ENCODE data around the gene NAV1. TPM values are rescaled to one million over a fixed set of nuclear protein-coding genes. Genes with fewer than 3 reads are reported as not detected.

NAV1 gene
- total RNA-seq, 4 donors from 2014 or later, result 22.9 to 49.2 (median 34.2) TPM

GRCh38 chr1:201560328-201561194, 21.6 kb downstream of the NAV1 start:
- H3K36me3 ChIP-seq, result no peaks in the 10 kb centered on the region
- H3K27me3 ChIP-seq, result no peaks in the 10 kb centered on the region
- WGBS, 2 donors, result 76 to 79% methylated on average over 9 of the region's 9 CpGs
- H3K9me3 ChIP-seq, result no peaks in the 10 kb centered on the region
- DNase-seq (ENCODE audit: low spot score in 2 of 2), result no peak
- TF ChIP-seq EP300 (IDR thresholded peaks at IDR 0.05), result no peak
- no peak for TF ChIP-seq CTCF (IDR thresholded peaks at IDR 0.05)
- TF ChIP-seq POLR2A (IDR thresholded peaks at IDR 0.05), result no peak
- peak overlapping the region in 2 of 4 donors; percentile 2 to 70 for H3K27ac ChIP-seq
- H3K4me1 ChIP-seq, result peaks cover 0 to 85% (median 31%) of the 10 kb centered on the region in 4 donors
- H3K4me3 ChIP-seq, result no peak overlapping the region

GRCh38 chr1:201561195-201561564, 22.3 kb downstream of the NAV1 start:
- Histone ChIP-seq H3K9me3 (no peaks in the 10 kb centered on the region), H3K4me3 (no peak overlapping the region), H3K27me3 (no peaks in the 10 kb centered on the region), H3K27ac (peak overlapping the region in 1 of 4 donors; percentile 70), H3K4me1 (peaks cover 0 to 88% (median 37%) of the 10 kb centered on the region in 4 donors), H3K36me3 (no peaks in the 10 kb centered on the region)
- WGBS, 2 donors, result 85 to 87% methylated on average over 3 of the region's 3 CpGs
- TF ChIP-seq POLR2A (IDR thresholded peaks at IDR 0.05) (no peak), EP300 (IDR thresholded peaks at IDR 0.05) (no peak), CTCF (IDR thresholded peaks at IDR 0.05) (no peak)
- no peak for DNase-seq (ENCODE audit: low spot score in 2 of 2)

GRCh38 chr1:201561601-201562000, 22.7 kb downstream of the NAV1 start:
- H3K9me3 ChIP-seq, result no peaks in the 10 kb centered on the region
- TF ChIP-seq EP300 (IDR thresholded peaks at IDR 0.05), result no peak
- TF ChIP-seq POLR2A (IDR thresholded peaks at IDR 0.05), result no peak
- TF ChIP-seq CTCF (IDR thresholded peaks at IDR 0.05), result no peak
- no peaks in the 10 kb centered on the region for H3K27me3 ChIP-seq
- H3K27ac ChIP-seq, result peak overlapping the region in 1 of 4 donors; percentile 70
- H3K4me1 ChIP-seq, result peaks cover 0 to 89% (median 41%) of the 10 kb centered on the region in 4 donors
- no peaks in the 10 kb centered on the region for H3K36me3 ChIP-seq
- H3K4me3 ChIP-seq, result no peak overlapping the region
- DNase-seq (ENCODE audit: low spot score in 2 of 2), result no peak

- no peaks in the 10 kb centered on the region for H3K27me3 ChIP-seq
- DNase-seq (ENCODE audit: low spot score in 2 of 2), result no peak
- H3K4me1 ChIP-seq, result peaks cover 0 to 89% (median 43%) of the 10 kb centered on the region in 4 donors
- H3K27ac ChIP-seq, result peak overlapping the region in 3 of 4 donors; percentile 29 to 70 (median 58)
- 50 to 63% methylated on average over 4 of the region's 4 CpGs for WGBS, 2 donors
- H3K36me3 ChIP-seq, result no peaks in the 10 kb centered on the region
- H3K9me3 ChIP-seq, result no peaks in the 10 kb centered on the region
- H3K4me3 ChIP-seq, result no peak overlapping the region
- TF ChIP-seq CTCF (IDR thresholded peaks at IDR 0.05), result no peak
- no peak for TF ChIP-seq EP300 (IDR thresholded peaks at IDR 0.05)
- no peak for TF ChIP-seq POLR2A (IDR thresholded peaks at IDR 0.05)
Measured at GRCh38 chr1:201562257-201562656, 23.3 kb downstream of the NAV1 start.

GRCh38 chr1:201562659-201563405, 23.9 kb downstream of the NAV1 start:
- no peak for TF ChIP-seq POLR2A (IDR thresholded peaks at IDR 0.05)
- no peak for TF ChIP-seq CTCF (IDR thresholded peaks at IDR 0.05)
- no peak for TF ChIP-seq EP300 (IDR thresholded peaks at IDR 0.05)
- H3K36me3 ChIP-seq, result no peaks in the 10 kb centered on the region
- H3K27ac ChIP-seq, result peak overlapping the region; percentile 27 to 70 (median 44)
- H3K4me3 ChIP-seq, result no peak overlapping the region
- H3K9me3 ChIP-seq, result no peaks in the 10 kb centered on the region
- no peak for DNase-seq (ENCODE audit: low spot score in 2 of 2)
- H3K4me1 ChIP-seq, result peaks cover 0 to 89% (median 42%) of the 10 kb centered on the region in 4 donors
- H3K27me3 ChIP-seq, result no peaks in the 10 kb centered on the region
- 62 to 67% methylated on average over 18 of the region's 18 CpGs for WGBS, 2 donors
